ENCODE measurements around the gene PLEKHG4B. TPM values are rescaled to one million over a fixed set of nuclear protein-coding genes. Genes with fewer than 3 reads are reported as not detected.
A peak's percentile ranks its signal among the peaks of the same experiment; 100 is the strongest.
"Not testable (repeated sequence)": the region's sequence is repeated elsewhere in the genome, so short reads cannot be mapped to it uniquely, and the experiment has no call there.

Gene PLEKHG4B
- total RNA-seq, 1 experiment from 2014 or later: 0.28 TPM

- BruUV-seq (replicated peaks): TSS peak; percentile 63
- peak within 1 kb of the TSS; percentile 99 for H3K4me3 ChIP-seq (ENCODE audit: low read depth, low read length, poor library complexity, severe bottlenecking)
- peak; percentile 53 for TF ChIP-seq CTCF (conservative IDR thresholded peaks at IDR 0.05; ENCODE audit: low read depth, low read length)
- POLR2A ChIA-PET (ENCODE audit: low non-redundant PET): interaction anchor here (0.6 kb wide), 1 partner anchor 24 kb away, joined by 3 read pairs; no protein-coding TSS in a partner anchor
- CTCF ChIA-PET; H3K9me3 ChIP-seq (ENCODE audit: low read depth, low read length, poor library complexity, severe bottlenecking); H3K36me3 ChIP-seq (ENCODE audit: insufficient read depth, low read length, poor library complexity, severe bottlenecking); H3K27me3 ChIP-seq (replicated peaks; ENCODE audit: insufficient read depth, low read depth, low read length, poor library complexity); intact Hi-C loops (cut with micrococcal nuclease; ENCODE audit: unreplicated experiment): not testable (repeated sequence)
- peak; percentile 96 for DNase-seq (ENCODE audit: low spot score)
- peak within 1 kb of the TSS; percentile 81 for H3K27ac ChIP-seq (ENCODE audit: low read depth, low read length, poor library complexity, severe bottlenecking)
- peaks cover 12% of the 10 kb centered on the region for H3K4me1 ChIP-seq (ENCODE audit: insufficient read depth, low read length, poor library complexity, severe bottlenecking)
These were observed 125.8 kb downstream of the PLEKHG4B start, which contains the start of the genes CCDC127 and SDHA for GRCh38 chr5:217494-218456. CCDC127 (minus strand) TSS chr5:218153; CDS start chr5:216849, 1,304 bp downstream. SDHA (plus strand) TSS chr5:218320; CDS start chr5:218356, 36 bp downstream.

GRCh38 chr5:218457-219291, 126.7 kb downstream of the PLEKHG4B start:
- TF ChIP-seq CTCF (conservative IDR thresholded peaks at IDR 0.05; ENCODE audit: low read depth, low read length) (no peak), EZH2 (IDR thresholded peaks at IDR 0.05; ENCODE audit: borderline replicate concordance, low read depth, low read length, poor library complexity, severe bottlenecking) (no peak)
- CTCF ChIA-PET: no interaction called here
- H3K4me1 ChIP-seq (ENCODE audit: insufficient read depth, low read length, poor library complexity, severe bottlenecking): peaks cover 12% of the 10 kb centered on the region
- H3K36me3 ChIP-seq (ENCODE audit: insufficient read depth, low read length, poor library complexity, severe bottlenecking): peaks cover 3% of the 10 kb centered on the region
- intact Hi-C loops (cut with micrococcal nuclease; ENCODE audit: unreplicated experiment): no loop called here
- H3K4me3 ChIP-seq (ENCODE audit: low read depth, low read length, poor library complexity, severe bottlenecking): peak overlapping the region; percentile 99
- no peaks in the 10 kb centered on the region for H3K9me3 ChIP-seq (ENCODE audit: low read depth, low read length, poor library complexity, severe bottlenecking)
- H3K27ac ChIP-seq (ENCODE audit: low read depth, low read length, poor library complexity, severe bottlenecking): peak overlapping the region; percentile 81
- H3K27me3 ChIP-seq (replicated peaks; ENCODE audit: insufficient read depth, low read depth, low read length, poor library complexity): no peaks in the 10 kb centered on the region
- POLR2A ChIA-PET (ENCODE audit: low non-redundant PET): interaction anchor here (0.6 kb wide), 1 partner anchor 24 kb away, joined by 3 read pairs; no protein-coding TSS in a partner anchor
- no peak for DNase-seq (ENCODE audit: low spot score)
- no TSS peak for BruUV-seq (replicated peaks)

GRCh38 chr5:219460-219863, 127.5 kb downstream of the PLEKHG4B start:
- no TSS peak for BruUV-seq (replicated peaks)
- CTCF ChIA-PET: no interaction called here
- Histone ChIP-seq H3K9me3 (ENCODE audit: low read depth, low read length, poor library complexity, severe bottlenecking) (no peaks in the 10 kb centered on the region), H3K4me3 (ENCODE audit: low read depth, low read length, poor library complexity, severe bottlenecking) (peak overlapping the region; percentile 99), H3K4me1 (ENCODE audit: insufficient read depth, low read length, poor library complexity, severe bottlenecking) (peaks cover 12% of the 10 kb centered on the region), H3K27ac (ENCODE audit: low read depth, low read length, poor library complexity, severe bottlenecking) (peak overlapping the region; percentile 81), H3K36me3 (ENCODE audit: insufficient read depth, low read length, poor library complexity, severe bottlenecking) (peaks cover 7% of the 10 kb centered on the region), H3K27me3 (replicated peaks; ENCODE audit: insufficient read depth, low read depth, low read length, poor library complexity) (no peaks in the 10 kb centered on the region)
- intact Hi-C loops (cut with micrococcal nuclease; ENCODE audit: unreplicated experiment): no loop called here
- TF ChIP-seq EZH2 (IDR thresholded peaks at IDR 0.05; ENCODE audit: borderline replicate concordance, low read depth, low read length, poor library complexity, severe bottlenecking) (no peak), CTCF (conservative IDR thresholded peaks at IDR 0.05; ENCODE audit: low read depth, low read length) (no peak)
- no peak for DNase-seq (ENCODE audit: low spot score)
- POLR2A ChIA-PET (ENCODE audit: low non-redundant PET): no interaction called here

All from A673 (cell line).